Lower leg skin (tissue), 3 donors: ENCODE data around the gene MEIKIN.

Experiments
- CTCF ChIP-seq, 3 donors: fragments of 450-650 bp; IDR thresholded peaks; one replicate each; pipeline ENCODE4 v1.5.1; 2016; ENCODE audit warnings: antibody characterized with exemption in 3 of 3, mild to moderate bottlenecking in 3 of 3, moderate library complexity in 2 of 3
- POLR2A ChIP-seq, 2 donors: fragments of 450-650 bp; IDR thresholded peaks; one replicate each; pipeline ENCODE4 v1.6.1; 2016 to 2017; ENCODE audit warnings: antibody characterized with exemption in 2 of 2, mild to moderate bottlenecking in 1 of 2, moderate library complexity in 1 of 2

DNA sequence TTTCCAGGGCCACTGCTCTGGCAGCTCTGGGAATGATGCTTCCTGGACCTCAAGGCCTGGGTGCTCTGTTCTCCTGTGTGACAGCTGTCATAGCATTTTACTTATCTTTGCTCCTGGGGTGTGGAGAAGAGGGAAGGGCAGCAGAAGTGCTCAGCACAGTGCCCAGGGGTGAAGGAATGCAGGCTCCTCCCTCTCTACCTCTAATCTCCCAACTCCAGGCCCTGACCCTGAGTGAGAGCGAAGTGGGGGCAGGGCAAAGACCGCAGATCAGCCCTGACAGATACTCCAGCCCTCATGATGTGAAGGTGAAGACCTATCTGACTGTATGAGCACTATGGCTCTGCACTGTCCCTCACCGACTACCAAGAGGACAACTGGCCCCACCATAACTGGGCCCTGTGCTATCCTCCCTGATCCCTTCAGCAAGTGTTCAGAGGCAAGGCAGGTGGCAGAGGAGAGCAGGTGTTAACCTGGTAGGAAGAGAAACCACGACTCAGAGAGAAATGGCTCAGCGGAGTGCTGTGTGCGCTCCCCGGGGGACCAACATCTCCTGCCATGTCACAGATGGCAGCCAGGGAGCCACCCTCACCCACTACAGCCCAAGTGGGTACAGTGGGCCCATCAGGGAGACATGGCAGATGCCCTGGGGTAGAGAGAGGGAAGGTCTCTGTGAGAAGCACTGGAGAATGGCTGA is 49.2 kb upstream of the MEIKIN start:
- TF ChIP-seq CTCF (IDR thresholded peaks at IDR 0.05) (no peak), POLR2A (IDR thresholded peaks at IDR 0.05) (no peak)
